Gastroesophageal sphincter (tissue), 3 donors: ENCODE data around the gene TCAIM.

ENCODE experiments used
- CTCF ChIP-seq, 4 experiments: fragments of 200-600 bp in 2 of 4; fragments of 450-650 bp in 2 of 4; sonication (generic) in 1 of 4; IDR thresholded peaks; one replicate each; pipeline ENCODE4 v1.5.1; 2017 to 2019; ENCODE audit warnings: antibody characterized with exemption in 4 of 4, mild to moderate bottlenecking in 2 of 4, moderate library complexity in 2 of 4
- POLR2A ChIP-seq, 2 donors: fragments of 450-650 bp; IDR thresholded peaks; one replicate each; pipeline ENCODE4 v1.6.1; 2017; ENCODE audit warnings: antibody characterized with exemption in 2 of 2, mild to moderate bottlenecking in 2 of 2, moderate library complexity in 1 of 2

- TF ChIP-seq POLR2A (IDR thresholded peaks at IDR 0.05) = no peak
- TF ChIP-seq CTCF (IDR thresholded peaks at IDR 0.05) = no peak
These were observed 48.6 kb upstream of the TCAIM start for GRCh38 chr3:44289882-44290462.
